NCI-H2227 (cell line): Measurements from ENCODE around the gene HS2ST1.
"Not testable (repeated sequence)": the region's sequence is repeated elsewhere in the genome, so short reads cannot be mapped to it uniquely, and the experiment has no call there.

ENCODE experiments used
- DNase-seq: peaks from one replicate; lab custom pipeline; 2025; ENCODE audit not compliant: unreplicated experiment; lab: John Stamatoyannopoulos, UW

Gene HS2ST1

DNA sequence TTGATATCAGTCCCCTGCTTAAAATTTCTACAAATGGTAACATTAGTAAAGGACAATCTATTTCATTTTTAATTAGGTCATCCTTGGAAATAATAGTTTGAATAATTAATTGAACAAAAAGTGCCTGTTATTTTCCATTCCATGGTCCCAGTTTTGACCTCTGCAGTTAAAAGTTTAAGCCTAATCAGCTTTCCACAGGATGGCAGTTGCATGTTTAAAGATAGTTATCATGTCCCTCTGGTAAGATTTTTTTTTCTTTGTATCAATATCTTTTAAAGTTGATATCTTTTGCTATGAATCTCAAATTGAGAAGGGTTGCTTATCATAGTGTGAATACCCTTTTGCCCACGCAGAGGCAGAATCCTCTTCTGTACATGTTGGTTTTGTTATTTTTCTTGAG lies 90.4 kb downstream of the HS2ST1 start:
- DNase-seq: no peak

- no peak for DNase-seq
These were observed 92.9 kb downstream of the HS2ST1 start for GRCh38 chr1:87007323-87007722.

GRCh38 chr1:87013385-87013784 lies 99.0 kb downstream of the HS2ST1 start:
- DNase-seq: not testable (repeated sequence)

GRCh38 chr1:87017998-87018672 lies 103.7 kb downstream of the HS2ST1 start:
- DNase-seq: no peak

DNA sequence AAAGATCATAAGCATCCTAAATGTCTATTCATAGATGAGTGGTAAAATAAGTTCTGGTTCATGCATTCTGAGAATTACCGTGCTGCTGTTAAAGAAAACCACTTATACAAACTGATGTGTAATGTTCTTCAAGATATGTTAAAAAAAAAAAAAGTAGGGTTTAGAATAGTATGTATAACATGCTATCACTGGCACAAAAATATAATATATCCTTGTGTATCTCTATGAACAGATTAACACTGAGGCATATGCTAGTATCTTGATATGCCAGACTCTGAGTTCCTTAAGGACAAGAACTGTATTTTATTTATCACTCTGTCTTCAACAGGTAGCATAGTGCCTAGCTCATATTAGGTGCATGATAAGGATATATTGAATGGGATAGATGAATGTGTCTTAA lies 108.9 kb downstream of the HS2ST1 start:
- no peak for DNase-seq

GRCh38 chr1:87024936-87025540 lies 110.6 kb downstream of the HS2ST1 start:
- DNase-seq: peak; percentile 32

- DNase-seq: not testable (repeated sequence)
These were observed 113.1 kb downstream of the HS2ST1 start for GRCh38 chr1:87027561-87027960.

DNA sequence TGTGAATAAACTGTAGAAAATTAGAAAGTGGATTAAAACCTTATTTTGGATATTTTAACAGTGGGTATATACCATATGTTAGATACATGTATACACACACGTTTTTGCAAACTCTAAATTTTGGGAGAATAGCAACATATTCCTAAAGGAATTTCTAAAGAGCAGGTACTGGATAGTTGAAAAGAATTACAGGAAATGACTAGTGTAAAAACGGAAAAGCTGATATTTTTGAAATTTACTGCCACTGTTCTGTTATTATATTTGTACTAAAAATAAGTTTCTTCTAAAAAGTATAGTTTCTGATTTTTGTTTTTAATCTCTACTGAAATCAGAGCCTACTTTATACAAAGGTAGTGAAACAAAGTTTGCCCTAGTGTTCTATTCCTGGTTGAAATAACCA lies 114.1 kb downstream of the HS2ST1 start:
- no peak for DNase-seq

- no peak for DNase-seq
These were observed 116.6 kb downstream of the HS2ST1 start for GRCh38 chr1:87030740-87031690.

DNA sequence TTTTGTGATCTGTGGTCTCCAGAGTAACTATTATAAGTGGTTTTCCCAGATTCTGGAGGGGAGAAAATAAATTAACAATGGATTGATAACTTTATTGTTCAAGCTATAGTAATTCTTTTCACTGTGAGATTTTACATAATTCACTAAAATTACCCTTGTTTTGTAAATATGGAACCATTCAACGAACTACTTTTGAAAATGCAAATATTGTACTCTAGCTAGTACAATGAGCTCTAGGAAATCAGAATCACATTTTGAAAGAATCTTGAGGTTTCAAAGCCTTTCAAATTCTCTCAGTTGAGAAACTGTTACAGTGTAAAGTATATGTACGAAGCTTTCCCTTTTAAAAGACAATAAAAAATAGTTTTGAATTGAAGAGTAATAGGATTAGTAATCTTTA lies 119.9 kb downstream of the HS2ST1 start:
- no peak for DNase-seq

DNA sequence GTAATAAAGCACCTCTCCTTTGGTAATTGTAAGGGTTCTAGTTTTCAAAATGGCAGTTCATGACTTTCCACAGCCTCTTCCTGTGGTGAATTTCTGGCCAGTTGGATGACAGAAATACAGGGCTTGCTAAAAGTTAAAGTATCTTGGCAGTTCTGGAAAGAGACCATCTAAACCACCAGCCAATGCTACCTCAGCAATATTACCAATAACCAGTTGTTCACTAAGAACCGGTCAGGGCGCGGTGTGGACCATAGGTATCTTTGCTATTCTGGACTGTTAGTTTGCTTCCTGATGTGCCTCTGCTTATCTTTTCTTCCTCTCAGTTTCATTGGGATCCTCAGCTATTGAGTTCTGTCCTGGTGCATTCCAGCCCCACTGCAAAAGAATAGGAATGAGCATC lies 124.7 kb downstream of the HS2ST1 start:
- DNase-seq: no peak

DNA sequence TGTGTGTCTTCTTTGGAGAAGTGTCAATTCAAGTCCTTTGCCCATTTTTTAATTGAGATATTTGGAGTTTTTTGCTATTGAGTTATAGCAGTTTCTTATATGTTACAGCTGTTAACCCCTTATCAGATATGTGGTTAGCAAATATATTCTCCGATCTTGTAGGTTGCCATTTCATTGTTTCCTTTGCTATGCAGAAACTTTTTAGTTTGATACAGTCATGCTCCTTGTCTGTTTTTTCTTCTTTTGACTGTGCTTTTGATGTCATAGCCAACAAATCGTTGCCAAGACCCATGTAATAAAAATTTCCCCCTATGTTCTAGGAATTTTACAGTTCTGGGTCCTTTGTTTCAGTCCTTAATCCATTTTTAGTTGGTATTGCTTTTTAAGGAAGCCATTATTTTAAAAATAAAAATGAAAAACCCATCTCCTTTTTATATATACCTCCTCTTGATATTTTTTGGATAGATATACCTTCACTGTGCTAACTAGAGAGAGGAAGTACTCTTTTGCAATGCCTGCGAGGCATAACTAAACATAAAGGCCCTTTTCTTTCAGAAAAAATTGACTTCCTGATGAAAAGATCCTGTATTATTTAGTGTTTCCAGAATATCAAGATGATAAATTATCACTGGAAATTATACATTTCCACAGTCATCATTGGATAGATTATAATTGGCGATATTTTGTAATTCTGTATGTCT lies 127.8 kb downstream of the HS2ST1 start:
- DNase-seq: no peak

DNA sequence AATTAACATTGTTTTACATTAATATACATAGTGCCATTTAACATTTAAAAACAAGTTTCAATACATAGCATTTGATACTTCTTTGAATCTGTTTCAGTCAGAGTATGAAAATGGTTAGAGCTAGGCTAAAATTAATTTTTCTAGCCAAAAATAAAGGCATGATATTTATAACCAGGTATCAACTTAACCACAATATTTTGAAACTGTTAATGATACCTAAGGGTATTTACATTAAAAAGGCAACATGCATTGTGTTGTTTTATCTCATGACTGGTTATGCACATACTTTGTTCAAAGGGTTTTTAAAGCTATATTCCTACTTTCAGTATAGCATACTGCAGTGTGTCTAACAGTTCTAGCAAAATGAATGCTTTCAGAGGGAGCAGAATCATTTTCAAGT lies 130.0 kb downstream of the HS2ST1 start:
- DNase-seq: no peak

- no peak for DNase-seq
These were observed 130.4 kb downstream of the HS2ST1 start for GRCh38 chr1:87044840-87045239.

DNA sequence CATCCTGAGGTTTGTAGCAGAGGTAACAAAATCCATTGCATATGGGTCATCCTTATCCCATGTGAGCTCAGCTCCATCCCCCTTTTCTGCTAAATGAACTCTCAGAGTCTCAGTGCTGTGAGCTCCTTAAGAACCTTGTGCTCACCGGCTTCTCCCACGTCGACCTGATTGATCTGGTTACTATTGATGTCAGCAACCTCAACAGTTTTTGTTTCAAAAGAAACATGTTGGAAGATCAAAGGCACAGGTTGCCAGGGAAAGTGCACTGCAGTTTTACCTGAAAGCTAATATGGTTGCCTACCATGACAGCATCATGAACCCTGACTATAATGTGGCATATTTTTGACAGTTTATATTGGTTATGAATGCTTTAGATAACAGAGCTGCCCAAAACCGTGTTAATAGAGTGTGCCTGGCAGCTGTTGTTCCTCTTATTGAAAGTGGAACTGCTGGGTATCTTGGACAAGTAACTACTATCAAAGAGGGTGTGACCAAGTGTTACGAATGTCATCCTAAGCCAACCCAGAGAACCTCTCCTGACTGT lies 131.4 kb downstream of the HS2ST1 start:
- no peak for DNase-seq

DNA sequence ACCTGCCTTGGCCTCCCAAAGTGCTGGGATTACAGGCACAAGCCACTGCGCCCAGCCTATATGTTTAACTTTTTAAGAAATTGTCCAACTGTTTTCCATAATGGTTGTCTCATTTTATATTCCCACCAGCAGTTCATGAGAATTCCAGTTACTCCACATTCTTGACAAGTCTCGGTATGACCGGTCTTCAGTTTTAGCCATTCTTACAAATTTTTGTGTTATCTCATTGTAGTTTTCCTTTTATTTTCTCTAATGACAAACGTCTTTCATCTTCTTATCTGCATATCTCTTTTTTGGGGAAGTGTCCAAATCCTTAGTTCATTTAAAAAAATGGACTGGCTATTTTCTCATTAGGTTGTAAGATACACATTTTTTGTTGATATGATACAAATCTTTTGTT lies 132.5 kb downstream of the HS2ST1 start:
- no peak for DNase-seq

GRCh38 chr1:87048237-87048636 lies 133.8 kb downstream of the HS2ST1 start:
- DNase-seq: no peak

GRCh38 chr1:87051965-87052364 lies 137.5 kb downstream of the HS2ST1 start:
- DNase-seq: no peak

GRCh38 chr1:87052400-87052799 lies 138.0 kb downstream of the HS2ST1 start:
- DNase-seq: no peak

- DNase-seq: no peak
These were observed 138.5 kb downstream of the HS2ST1 start for GRCh38 chr1:87052961-87053360.

- no peak for DNase-seq
These were observed 139.0 kb downstream of the HS2ST1 start for GRCh38 chr1:87053446-87053845.
